DND-41 (cell line): Measurements from ENCODE around the gene PAMR1.

Source experiments
- EZH2 ChIP-seq: IDR thresholded peaks from 3 replicates; pipeline ENCODE4 v1.6.1; 2012; ENCODE audit warnings: borderline replicate concordance, low read depth, mild to moderate bottlenecking, moderate library complexity, low read length, inconsistent platforms; ENCODE audit not compliant: severe bottlenecking
- TF ChIP-seq, protein P1 (sequence below): IDR thresholded peaks from 2 replicates; pipeline ENCODE4 v1.5.1; 2012; ENCODE audit warnings: borderline replicate concordance, low read length, moderate library complexity, mild to moderate bottlenecking; ENCODE audit not compliant: poor library complexity, severe bottlenecking; ENCODE audit errors: extremely low read depth

DNA sequence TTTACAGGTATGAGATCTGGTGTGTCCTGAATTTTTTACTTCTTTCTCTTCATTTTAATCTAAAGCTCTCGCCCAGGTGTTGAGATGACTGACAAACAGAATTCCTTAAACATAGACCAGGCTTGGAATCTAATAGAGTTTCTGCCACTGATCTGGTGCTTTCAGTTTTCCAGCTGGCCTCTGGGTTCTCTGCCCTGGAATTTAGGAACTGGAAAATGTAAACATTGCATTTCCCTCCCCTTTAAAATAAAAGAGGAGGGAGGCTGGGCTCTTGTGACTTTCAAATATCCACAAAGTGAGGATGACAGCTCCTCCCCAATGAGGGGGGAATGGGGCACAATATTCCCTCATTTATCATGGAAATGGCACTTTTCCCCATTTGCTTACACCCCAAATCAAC is 5.0 kb downstream of the PAMR1 start:
- TF ChIP-seq, protein P1, sequence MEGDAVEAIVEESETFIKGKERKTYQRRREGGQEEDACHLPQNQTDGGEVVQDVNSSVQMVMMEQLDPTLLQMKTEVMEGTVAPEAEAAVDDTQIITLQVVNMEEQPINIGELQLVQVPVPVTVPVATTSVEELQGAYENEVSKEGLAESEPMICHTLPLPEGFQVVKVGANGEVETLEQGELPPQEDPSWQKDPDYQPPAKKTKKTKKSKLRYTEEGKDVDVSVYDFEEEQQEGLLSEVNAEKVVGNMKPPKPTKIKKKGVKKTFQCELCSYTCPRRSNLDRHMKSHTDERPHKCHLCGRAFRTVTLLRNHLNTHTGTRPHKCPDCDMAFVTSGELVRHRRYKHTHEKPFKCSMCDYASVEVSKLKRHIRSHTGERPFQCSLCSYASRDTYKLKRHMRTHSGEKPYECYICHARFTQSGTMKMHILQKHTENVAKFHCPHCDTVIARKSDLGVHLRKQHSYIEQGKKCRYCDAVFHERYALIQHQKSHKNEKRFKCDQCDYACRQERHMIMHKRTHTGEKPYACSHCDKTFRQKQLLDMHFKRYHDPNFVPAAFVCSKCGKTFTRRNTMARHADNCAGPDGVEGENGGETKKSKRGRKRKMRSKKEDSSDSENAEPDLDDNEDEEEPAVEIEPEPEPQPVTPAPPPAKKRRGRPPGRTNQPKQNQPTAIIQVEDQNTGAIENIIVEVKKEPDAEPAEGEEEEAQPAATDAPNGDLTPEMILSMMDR = no peak
- TF ChIP-seq EZH2 = no peak
